ENCODE data around the gene TMPRSS11A.

DNA sequence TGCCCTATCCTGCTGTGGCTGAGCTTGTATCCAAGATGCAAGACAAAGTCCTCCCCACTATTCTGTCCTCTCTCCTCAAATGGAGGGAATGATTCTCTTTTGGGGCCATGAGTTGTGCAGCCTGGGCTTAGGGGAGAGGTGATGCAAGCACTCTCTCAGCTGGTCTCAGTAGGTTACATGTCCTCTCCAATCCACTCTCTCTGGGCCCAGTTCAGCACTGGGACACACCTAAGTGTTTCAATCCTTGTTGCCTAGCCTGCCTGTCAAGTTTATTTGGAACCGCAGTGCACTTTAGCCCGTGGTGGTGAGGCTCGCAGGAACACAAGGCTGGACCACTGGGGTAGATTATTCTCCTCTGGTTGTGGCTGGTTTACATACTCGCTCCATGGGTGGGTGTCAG, 55.6 kb downstream of the TMPRSS11A start:
- TF ChIP-seq, protein P1, sequence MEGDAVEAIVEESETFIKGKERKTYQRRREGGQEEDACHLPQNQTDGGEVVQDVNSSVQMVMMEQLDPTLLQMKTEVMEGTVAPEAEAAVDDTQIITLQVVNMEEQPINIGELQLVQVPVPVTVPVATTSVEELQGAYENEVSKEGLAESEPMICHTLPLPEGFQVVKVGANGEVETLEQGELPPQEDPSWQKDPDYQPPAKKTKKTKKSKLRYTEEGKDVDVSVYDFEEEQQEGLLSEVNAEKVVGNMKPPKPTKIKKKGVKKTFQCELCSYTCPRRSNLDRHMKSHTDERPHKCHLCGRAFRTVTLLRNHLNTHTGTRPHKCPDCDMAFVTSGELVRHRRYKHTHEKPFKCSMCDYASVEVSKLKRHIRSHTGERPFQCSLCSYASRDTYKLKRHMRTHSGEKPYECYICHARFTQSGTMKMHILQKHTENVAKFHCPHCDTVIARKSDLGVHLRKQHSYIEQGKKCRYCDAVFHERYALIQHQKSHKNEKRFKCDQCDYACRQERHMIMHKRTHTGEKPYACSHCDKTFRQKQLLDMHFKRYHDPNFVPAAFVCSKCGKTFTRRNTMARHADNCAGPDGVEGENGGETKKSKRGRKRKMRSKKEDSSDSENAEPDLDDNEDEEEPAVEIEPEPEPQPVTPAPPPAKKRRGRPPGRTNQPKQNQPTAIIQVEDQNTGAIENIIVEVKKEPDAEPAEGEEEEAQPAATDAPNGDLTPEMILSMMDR (conservative IDR thresholded peaks at IDR 0.05 in 1 of 2, IDR thresholded peaks at IDR 0.05 in 1 of 2; ENCODE audit: extremely low read depth in 1 of 2, insufficient read depth in 1 of 2, low read depth in 1 of 2, low read length in 2 of 2) = no peak
- TF ChIP-seq EZH2 (IDR thresholded peaks at IDR 0.05; ENCODE audit: borderline replicate concordance, low read length) = no peak

Measured in mammary epithelial cell (primary cell).